Activated CD8-positive, alpha-beta T cell treated with anti-CD3 and anti-CD28 coated beads, Interleukin-2, amount 10 ng/mL, durations not matched to agents 7 days and 5 days (primary cell): ENCODE measurements around the gene IMPA2. TPM values are rescaled to one million over a fixed set of nuclear protein-coding genes. Genes with fewer than 3 reads are reported as not detected.

Experiments
- ATAC-seq: fragments of 150-1000 bp; cut with Tn5 transposase; one replicate; pipeline ENCODE4 v1.10.0; 2021; ENCODE audit warnings: moderate library complexity
- CTCF ChIA-PET: fragments of 350-600 bp; sonication (Branson Sonifier 250); formaldehyde crosslinking; loops from one replicate; lab custom pipeline; 2021; ENCODE audit warnings: antibody characterized with exemption; lab: Charles Lee
- POLR2A ChIA-PET: fragments of 350-600 bp; sonication (Branson Sonifier 250); formaldehyde crosslinking; loops from one replicate; lab custom pipeline; 2021; ENCODE audit warnings: antibody characterized with exemption; lab: Charles Lee
- DNase-seq: peaks from one replicate; pipeline ENCODE4 v3.0.0-alpha.2; 2020
- H3K27ac Mint-ChIP-seq: one replicate; pipeline ENCODE4 v1.8.0; 2021; ENCODE audit warnings: mild to moderate bottlenecking, mixed read lengths
- H3K27me3 Mint-ChIP-seq: one replicate; pipeline ENCODE4 v1.8.0; 2021; ENCODE audit warnings: low read depth, mixed read lengths
- H3K36me3 Mint-ChIP-seq: one replicate; pipeline ENCODE4 v1.8.0; 2021; ENCODE audit warnings: low read depth, mixed read lengths
- H3K4me1 Mint-ChIP-seq: one replicate; pipeline ENCODE4 v1.8.0; 2021; ENCODE audit warnings: low read depth, mixed read lengths
- H3K4me3 Mint-ChIP-seq: one replicate; pipeline ENCODE4 v1.8.0; 2021; ENCODE audit warnings: mild to moderate bottlenecking, mixed read lengths
- H3K9me3 Mint-ChIP-seq: one replicate; pipeline ENCODE4 v1.8.0; 2022; ENCODE audit warnings: mixed read lengths; ENCODE audit not compliant: insufficient read depth
- total RNA-seq, 2 experiments: library from RNA; stranded (reverse); gene quantifications; one replicate each; pipeline ENCODE4 v1.2.3, GENCODE V29; 2021

Gene IMPA2
- total RNA-seq, 2 experiments from 2014 or later, result 21.1 to 22.3 TPM

GRCh38 chr18:12044591-12044990 is 63.3 kb downstream of the IMPA2 start:
- H3K9me3 Mint-ChIP-seq, result no peaks in the 10 kb centered on the region
- H3K27me3 Mint-ChIP-seq, result peaks cover 9% of the 10 kb centered on the region
- DNase-seq, result no peak
- H3K4me3 Mint-ChIP-seq, result no peak overlapping the region
- H3K36me3 Mint-ChIP-seq, result no peaks in the 10 kb centered on the region
- no peak for ATAC-seq
- H3K4me1 Mint-ChIP-seq, result no peaks in the 10 kb centered on the region
- POLR2A ChIA-PET, result no interaction called here
- CTCF ChIA-PET, result no interaction called here
- no peak overlapping the region for H3K27ac Mint-ChIP-seq

GRCh38 chr18:12046046-12046750 is 64.9 kb downstream of the IMPA2 start:
- ChIA-PET CTCF (no interaction called here), POLR2A (no interaction called here)
- Mint-ChIP-seq H3K36me3 (no peaks in the 10 kb centered on the region), H3K27ac (no peak overlapping the region), H3K27me3 (peaks cover 4% of the 10 kb centered on the region), H3K9me3 (no peaks in the 10 kb centered on the region), H3K4me3 (no peak overlapping the region), H3K4me1 (no peaks in the 10 kb centered on the region)
- no peak for DNase-seq
- ATAC-seq, result no peak

- no peak for DNase-seq
- H3K27me3 Mint-ChIP-seq, result peaks cover 8% of the 10 kb centered on the region
- no peak overlapping the region for H3K27ac Mint-ChIP-seq
- no peak overlapping the region for H3K4me3 Mint-ChIP-seq
- no peaks in the 10 kb centered on the region for H3K36me3 Mint-ChIP-seq
- no peaks in the 10 kb centered on the region for H3K9me3 Mint-ChIP-seq
- ChIA-PET POLR2A (no interaction called here), CTCF (no interaction called here)
- no peak for ATAC-seq
- H3K4me1 Mint-ChIP-seq, result no peaks in the 10 kb centered on the region
Measured at GRCh38 chr18:12046751-12047335, 65.5 kb downstream of the IMPA2 start.

- Mint-ChIP-seq H3K9me3 (no peaks in the 10 kb centered on the region), H3K4me3 (no peak overlapping the region), H3K27me3 (peaks cover 13% of the 10 kb centered on the region), H3K27ac (no peak overlapping the region), H3K4me1 (no peaks in the 10 kb centered on the region), H3K36me3 (no peaks in the 10 kb centered on the region)
- no peak for DNase-seq
- ATAC-seq, result no peak
- ChIA-PET CTCF (no interaction called here), POLR2A (no interaction called here)
Measured at GRCh38 chr18:12048010-12048826, 66.9 kb downstream of the IMPA2 start.

GRCh38 chr18:12048827-12049175 is 67.5 kb downstream of the IMPA2 start:
- H3K4me3 Mint-ChIP-seq, result no peak overlapping the region
- POLR2A ChIA-PET, result no interaction called here
- no peak overlapping the region for H3K27ac Mint-ChIP-seq
- H3K36me3 Mint-ChIP-seq, result no peaks in the 10 kb centered on the region
- H3K4me1 Mint-ChIP-seq, result no peaks in the 10 kb centered on the region
- CTCF ChIA-PET, result no interaction called here
- no peak for ATAC-seq
- H3K27me3 Mint-ChIP-seq, result peaks cover 14% of the 10 kb centered on the region
- no peak for DNase-seq
- H3K9me3 Mint-ChIP-seq, result no peaks in the 10 kb centered on the region

- H3K4me1 Mint-ChIP-seq, result no peaks in the 10 kb centered on the region
- no peak overlapping the region for H3K4me3 Mint-ChIP-seq
- POLR2A ChIA-PET, result no interaction called here
- H3K27me3 Mint-ChIP-seq, result peaks cover 17% of the 10 kb centered on the region
- ATAC-seq, result no peak
- CTCF ChIA-PET, result interaction anchor here (1.3 kb wide), 1 partner anchor 112 kb away, joined by 4 read pairs; no protein-coding TSS in a partner anchor
- no peaks in the 10 kb centered on the region for H3K9me3 Mint-ChIP-seq
- DNase-seq, result no peak
- H3K27ac Mint-ChIP-seq, result no peak overlapping the region
- no peaks in the 10 kb centered on the region for H3K36me3 Mint-ChIP-seq
Measured at GRCh38 chr18:12049978-12050811, 68.9 kb downstream of the IMPA2 start.

DNA sequence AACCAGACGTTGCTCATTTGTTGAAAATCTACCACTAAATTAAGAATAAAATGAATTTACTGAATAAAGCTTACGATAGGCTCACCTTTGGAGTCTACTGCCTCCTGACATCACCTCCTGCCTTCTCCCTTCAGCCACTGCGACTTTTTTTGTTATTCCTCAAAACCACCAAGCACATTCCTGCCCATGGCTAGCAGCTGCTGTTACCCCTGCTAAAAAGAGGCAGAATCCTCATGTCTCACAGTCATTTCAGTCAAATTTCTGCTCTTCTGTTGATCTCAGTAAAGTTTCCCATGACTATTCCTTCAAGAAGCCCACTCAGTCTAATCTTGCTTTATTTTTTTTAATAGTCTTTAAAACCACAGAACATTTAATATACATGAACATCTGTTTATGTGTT is 71.6 kb downstream of the IMPA2 start:
- Mint-ChIP-seq H3K9me3 (no peaks in the 10 kb centered on the region), H3K27ac (no peak overlapping the region), H3K4me3 (no peak overlapping the region), H3K27me3 (peaks cover 17% of the 10 kb centered on the region), H3K36me3 (no peaks in the 10 kb centered on the region), H3K4me1 (no peaks in the 10 kb centered on the region)
- ATAC-seq, result no peak
- no peak for DNase-seq
- ChIA-PET CTCF (interaction anchor here (1.0 kb wide), 1 partner anchor 116 kb away, joined by 3 read pairs; no protein-coding TSS in a partner anchor), POLR2A (no interaction called here)

DNA sequence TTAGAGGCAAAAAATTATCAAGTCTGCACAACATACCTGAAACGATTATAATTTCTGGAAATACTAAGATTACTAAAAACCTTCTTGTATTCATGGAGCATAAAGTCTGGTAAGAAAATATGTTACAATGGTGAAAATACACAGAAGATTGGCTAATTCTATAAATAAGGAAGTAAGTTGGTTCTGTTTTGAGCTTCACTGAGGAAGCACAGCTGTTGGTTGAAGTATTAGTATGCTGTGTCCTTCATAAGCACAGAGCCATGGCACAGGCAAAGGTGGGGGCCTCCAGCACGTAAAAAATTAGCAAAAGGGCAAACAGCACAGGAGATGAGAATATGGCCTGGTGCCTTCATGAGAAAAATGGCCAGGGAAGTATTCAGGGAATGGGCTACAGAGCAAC is 72.0 kb downstream of the IMPA2 start:
- POLR2A ChIA-PET, result no interaction called here
- CTCF ChIA-PET, result interaction anchor here (1.0 kb wide), 1 partner anchor 116 kb away, joined by 3 read pairs; no protein-coding TSS in a partner anchor

DNA sequence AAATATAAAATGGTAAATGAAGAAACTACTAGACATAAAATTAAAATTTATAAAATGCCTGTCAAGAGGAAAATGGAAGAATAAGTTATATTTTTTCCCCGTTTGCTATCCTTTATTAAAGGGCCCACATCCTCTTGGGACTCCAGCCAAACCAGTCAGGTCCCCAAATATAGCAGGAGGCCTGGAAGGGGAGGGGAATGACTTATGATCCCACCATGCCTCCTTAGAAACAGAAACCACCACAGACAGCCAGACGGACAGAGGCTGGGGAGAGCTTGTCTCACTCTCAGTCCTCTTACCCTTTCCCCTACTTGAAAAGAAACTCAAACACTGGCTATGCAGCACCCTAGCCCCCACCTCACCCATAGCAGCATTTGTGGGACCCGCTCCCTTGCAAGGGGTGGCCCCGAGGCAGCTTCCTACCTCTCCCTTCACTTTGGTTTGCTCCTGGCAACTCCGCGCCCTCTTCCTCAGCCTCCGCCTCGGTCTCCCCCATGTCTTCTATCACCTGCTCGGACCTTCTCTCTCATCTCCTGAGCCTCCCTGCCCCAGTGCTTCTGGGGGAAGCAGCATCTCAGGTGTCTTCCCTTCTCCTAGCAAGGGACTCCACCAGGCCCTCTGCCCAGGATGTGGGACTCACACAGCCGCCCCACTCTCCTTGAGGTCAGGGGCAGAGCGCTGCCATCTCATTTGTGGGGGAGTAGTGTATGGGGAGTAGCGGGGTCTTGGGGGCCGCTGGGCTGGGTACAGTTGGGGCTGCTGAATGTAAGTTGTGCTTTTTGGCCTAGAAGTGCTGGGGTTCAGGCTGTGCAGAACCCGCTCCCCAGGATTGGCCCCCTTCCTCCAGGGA is 75.0 kb downstream of the IMPA2 start:
- Mint-ChIP-seq H3K9me3 (no peaks in the 10 kb centered on the region), H3K36me3 (no peaks in the 10 kb centered on the region), H3K27me3 (peaks cover 15% of the 10 kb centered on the region), H3K4me3 (no peak overlapping the region), H3K27ac (no peak overlapping the region), H3K4me1 (no peaks in the 10 kb centered on the region)
- DNase-seq (no peak), ATAC-seq (no peak)
- ChIA-PET CTCF (no interaction called here), POLR2A (no interaction called here)

More for the DNA sequence above, 72.0 kb downstream of the IMPA2 start:
- Mint-ChIP-seq H3K4me1 (no peaks in the 10 kb centered on the region), H3K9me3 (no peaks in the 10 kb centered on the region), H3K27me3 (peaks cover 17% of the 10 kb centered on the region), H3K4me3 (no peak overlapping the region), H3K36me3 (no peaks in the 10 kb centered on the region), H3K27ac (no peak overlapping the region)
- no peak for ATAC-seq
- no peak for DNase-seq

DNA sequence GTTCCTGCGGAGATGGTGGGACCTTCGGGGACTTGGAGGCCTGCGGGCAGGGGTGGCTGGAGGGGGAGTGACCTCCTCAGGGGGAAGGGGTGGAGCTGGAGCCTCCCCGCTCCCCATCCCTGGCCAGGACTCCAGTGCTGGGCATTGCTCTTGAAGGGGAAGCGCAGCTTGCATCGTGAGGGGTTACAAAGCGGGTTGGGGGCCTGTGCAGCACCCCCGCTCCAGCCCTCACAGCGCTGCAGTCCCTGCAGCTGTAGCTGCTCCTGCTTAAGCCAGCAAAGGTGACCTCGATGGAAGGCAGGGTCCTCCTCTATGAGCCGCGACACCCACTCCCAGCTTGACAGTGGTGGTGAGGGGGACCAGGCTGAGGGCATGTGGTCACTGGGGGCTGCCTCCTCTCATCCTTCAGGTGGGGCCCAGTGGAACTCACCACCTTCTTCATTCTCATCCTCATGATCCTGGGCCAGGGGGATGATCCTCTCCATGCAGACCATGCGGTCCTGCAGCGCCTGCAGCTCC is 75.6 kb downstream of the IMPA2 start:
- CTCF ChIA-PET, result no interaction called here
- H3K36me3 Mint-ChIP-seq, result no peaks in the 10 kb centered on the region

More for the DNA sequence above, 75.6 kb downstream of the IMPA2 start:
- Mint-ChIP-seq H3K4me1 (no peaks in the 10 kb centered on the region), H3K27me3 (peaks cover 10% of the 10 kb centered on the region), H3K4me3 (no peak overlapping the region), H3K27ac (no peak overlapping the region), H3K9me3 (no peaks in the 10 kb centered on the region)
- POLR2A ChIA-PET, result no interaction called here
- DNase-seq, result no peak
- no peak for ATAC-seq
